GM18867 (cell line): ENCODE measurements around the gene LCA5L.
"Not testable (repeated sequence)": the region's sequence is repeated elsewhere in the genome, so short reads cannot be mapped to it uniquely, and the experiment has no call there.

Source experiments
- ATAC-seq: cut with Tn5 transposase; IDR thresholded peaks from one replicate; pipeline ENCODE4 v1.9.1; 2021; ENCODE audit warnings: mild to moderate bottlenecking, moderate library complexity; ENCODE audit not compliant: unreplicated experiment

Gene LCA5L

DNA sequence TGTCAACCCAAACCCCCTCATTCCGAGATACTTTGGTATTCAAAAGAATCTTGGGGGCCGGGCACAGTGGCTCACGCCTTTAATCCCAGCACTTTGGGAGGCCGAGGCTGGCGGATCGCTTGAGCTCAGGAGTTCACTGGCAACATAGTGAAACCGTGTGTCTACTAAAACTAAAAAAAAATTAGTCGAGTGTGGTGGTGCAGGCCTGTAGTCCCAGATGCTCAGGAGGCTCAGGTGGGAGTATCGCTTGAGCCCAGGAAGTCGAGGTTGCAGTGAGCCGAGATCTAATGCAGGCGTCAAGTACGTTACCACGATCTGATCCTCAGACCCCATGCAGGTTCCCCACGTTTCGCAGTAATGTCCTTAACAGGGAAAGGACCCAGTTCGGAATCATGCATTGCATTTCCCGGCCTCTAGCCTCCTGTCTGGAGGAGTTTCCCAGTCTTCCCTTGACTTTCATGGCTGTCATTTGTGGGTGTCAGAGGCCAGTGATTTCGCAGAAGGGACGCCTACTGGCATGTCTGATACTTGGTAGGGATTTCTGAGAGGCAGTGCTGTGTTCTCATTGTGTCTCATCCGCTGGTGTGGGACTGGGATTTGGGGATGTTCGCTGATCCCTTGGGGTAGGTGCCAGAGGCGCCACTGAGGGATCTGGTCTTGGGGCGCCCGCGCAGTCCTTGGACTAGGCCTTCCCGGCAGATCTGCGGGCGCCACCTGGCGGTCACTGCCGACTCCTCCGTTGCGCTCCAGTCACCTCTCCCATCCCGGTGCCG lies 57.4 kb downstream of the LCA5L start:
- ATAC-seq: peak; percentile 74

DNA sequence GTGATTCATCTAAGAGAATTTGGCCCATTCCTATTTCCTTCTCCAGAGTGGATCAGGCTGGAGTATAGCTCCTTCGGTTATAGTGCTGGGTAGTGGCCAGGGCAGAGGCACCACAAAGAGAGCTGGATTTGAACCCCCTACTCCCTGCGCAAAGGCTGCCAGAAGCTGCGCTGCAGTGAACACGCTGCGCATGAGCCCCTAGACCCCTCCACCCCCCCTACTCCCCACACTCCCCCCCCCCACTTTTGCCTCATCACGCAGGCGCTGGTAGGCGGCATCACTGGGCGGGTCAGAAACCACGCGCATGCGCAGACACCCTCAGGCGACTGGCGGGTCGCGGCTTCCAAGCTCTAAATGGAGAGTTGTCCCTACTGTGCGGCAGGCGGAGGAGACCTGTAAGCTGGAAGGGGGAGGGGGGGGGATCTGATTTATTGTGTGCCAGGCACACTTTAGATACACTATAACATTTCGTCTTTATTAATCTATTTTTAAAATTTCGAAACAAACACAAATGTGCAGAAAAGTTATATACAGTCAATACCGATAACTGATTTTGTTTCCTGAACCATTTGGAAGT lies 58.0 kb downstream of the LCA5L start:
- peak; percentile 44 for ATAC-seq

DNA sequence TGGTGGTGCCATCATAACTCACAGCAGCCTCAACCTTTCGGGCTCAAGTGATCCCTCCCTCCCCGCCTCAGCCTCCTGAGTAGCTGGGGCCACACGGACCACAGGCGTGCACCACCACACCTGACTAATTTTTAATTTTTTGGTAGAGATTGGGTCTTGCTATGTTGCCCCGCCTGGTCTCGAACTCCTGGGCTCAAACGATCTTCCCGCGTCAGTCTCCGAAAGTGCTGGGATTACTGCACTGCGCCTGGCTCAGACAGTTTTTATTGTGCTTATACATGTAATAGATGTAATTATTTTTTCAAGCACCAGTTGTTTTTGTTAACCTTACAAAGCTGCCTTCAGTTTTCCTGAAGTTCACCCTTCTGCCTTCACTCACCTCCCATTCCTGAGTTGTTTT lies 58.7 kb downstream of the LCA5L start:
- ATAC-seq: no peak

DNA sequence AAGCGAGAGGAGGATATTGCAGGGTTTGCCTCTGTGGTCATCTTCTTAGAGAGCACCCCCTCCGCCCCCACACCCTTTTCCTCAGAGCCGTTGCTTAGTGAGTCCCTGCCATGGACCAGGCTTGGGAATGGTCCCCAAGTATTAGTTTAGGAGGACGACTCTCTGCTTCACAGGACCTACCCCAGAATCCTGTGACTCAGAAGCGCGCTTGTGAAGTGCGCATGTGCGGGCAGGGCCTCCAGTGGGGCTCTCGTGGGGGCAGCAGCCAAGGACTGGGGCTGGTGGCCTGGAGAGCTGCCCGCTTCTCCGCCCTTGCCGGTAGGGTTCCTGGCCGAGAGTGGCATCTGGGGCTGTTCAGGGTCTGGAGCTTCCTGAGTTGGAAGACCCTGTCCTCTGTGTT lies 59.4 kb downstream of the LCA5L start:
- no peak for ATAC-seq

DNA sequence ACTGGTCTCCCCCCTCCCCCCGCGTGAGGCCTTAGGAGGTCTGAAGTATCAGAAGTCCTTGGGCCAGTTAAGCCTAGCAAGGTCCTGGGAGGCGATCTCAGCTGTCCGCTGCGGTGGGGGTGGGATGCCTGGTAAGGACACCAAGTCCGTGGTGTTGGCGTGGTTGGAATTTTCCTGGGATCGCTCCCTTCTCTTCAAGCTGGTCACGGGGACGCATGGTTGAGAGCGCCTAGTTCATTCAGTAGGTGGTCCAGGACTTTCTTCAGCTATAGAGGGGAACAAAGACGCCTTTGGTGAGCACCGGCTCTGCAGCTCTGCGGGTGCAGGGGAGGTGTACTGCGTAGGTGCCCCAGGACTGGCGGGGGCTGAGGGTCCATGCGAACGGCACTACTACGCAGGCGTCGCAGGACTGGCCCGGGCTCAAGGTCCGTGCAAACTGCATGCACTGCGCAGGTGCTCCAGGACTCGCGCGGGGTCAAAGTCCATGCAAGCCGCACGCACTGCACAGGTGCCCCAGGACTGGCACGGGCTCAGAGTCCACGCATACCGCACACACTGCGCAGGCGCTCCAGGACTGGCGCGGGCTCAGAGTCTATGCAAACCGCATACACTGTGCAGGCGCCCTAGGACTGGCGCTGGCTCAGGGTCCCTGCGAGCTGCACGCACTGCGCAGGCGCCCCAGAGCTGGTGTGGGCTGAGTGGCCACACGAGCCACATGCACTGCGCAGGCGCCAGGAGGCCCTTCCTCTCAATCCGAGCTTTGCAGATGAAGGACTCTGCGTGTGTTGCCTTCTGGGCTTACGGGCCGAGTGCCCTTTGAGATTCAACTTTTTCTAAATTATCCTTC lies 60.1 kb downstream of the LCA5L start:
- peak; percentile 44 for ATAC-seq

DNA sequence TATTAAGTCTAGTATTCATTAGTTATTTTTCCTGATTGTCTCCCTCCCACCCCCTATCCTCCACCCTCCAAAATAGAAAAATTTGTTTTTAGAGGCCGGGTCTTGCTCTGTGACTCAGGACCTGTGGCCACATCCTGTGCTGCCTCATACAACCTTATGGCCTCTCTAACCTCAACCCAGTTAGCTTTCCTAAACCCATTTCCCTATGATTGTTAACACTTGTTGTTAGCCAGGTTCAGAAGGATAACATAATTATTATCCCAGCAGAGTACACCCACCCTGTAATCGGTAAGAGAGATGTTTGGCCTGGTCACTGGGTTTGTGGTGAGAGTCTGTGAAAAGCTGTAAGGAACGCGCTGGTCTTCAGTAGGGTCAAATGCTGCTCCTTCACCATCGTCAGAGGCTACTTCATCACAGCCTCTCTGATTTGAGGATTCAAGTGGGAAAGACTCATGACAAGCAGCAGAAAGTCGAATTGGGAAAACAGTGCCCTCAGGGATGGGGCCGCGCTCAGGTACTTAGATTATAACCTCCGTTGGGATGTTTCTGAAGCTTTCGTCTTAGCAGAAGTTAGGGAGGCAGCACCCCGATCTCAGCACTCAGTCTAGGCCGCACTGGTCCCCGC lies 60.8 kb downstream of the LCA5L start:
- ATAC-seq: no peak

DNA sequence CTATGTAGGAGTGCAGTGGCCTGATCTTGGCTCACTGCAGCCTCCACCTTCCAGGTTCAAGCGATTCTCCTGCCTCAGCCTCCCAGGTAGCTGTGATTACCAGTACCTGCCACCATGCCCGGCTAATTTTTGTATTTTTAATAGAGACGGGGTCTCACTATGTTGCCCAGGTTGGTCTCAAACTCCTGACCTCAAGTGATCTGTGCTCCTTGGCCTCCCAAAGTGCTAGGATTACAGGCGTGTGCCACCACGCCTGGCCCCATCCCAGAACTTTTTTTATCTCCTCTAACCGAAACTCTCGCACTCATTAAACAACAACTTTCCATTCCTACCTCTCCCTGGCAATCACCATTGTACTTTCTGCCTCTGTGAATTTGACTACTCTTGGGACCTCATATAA lies 63.5 kb downstream of the LCA5L start:
- ATAC-seq: not testable (repeated sequence)

DNA sequence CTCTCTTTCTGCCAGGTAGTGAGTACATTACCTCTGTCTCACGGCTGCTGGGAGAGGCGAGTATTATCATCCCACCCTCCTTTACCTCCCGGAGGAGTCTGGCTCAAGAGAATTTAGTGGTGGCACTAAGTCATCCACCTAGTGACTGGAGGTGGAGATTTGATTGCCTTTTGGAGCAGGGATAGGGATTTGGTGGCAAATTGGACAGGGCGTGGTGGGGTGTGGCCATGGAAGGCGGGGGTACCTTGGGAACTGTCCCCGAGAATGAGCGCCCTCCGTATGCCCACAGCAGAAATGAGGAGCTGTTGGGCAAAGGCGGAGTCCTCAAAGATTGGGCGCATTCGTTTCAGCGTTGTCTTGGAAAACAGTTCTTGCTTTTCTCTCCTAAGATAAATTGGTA lies 64.6 kb downstream of the LCA5L start:
- no peak for ATAC-seq

DNA sequence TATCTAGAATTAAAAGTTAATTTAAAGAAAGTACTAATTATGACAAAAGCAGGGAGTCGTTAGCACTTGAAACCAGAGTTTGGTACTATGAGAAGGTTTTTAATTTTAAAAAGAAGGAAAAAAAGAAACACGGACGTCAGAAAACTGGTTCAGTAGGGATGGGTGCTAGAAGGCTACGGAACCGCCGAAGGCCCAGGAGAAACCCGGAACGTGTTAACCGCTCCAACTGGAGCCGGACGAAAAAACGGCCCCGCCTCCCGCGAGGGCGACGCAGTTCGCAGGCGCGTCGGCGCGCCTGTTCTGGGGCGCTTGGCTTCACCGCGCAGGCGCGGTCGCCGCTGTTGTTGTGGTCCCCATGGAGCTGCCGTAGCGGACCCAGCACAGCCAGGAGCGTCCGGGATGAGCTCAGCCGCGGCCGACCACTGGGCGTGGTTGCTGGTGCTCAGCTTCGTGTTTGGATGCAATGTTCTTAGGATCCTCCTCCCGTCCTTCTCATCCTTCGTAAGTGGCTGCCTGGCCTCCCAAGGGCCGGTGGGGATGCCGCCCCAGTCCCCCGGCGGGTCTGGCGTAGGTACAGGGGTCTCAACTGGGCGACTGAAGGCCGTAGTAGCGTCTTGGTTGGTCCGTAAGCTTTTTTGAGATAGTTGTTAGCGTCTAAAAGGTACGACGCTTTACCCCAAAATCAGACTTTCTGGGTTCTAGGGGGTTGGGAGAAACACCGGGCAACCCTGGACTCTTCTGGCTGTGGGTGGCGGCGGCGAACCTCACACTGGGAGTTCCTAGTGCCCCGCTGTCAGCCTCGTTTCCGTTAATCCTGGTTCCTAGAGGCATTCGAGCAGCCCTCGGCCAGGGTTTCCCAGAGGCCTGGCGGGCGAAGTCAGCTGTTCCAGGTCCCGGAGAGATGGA lies 65.3 kb downstream of the LCA5L start:
- ATAC-seq: peak; percentile 94

DNA sequence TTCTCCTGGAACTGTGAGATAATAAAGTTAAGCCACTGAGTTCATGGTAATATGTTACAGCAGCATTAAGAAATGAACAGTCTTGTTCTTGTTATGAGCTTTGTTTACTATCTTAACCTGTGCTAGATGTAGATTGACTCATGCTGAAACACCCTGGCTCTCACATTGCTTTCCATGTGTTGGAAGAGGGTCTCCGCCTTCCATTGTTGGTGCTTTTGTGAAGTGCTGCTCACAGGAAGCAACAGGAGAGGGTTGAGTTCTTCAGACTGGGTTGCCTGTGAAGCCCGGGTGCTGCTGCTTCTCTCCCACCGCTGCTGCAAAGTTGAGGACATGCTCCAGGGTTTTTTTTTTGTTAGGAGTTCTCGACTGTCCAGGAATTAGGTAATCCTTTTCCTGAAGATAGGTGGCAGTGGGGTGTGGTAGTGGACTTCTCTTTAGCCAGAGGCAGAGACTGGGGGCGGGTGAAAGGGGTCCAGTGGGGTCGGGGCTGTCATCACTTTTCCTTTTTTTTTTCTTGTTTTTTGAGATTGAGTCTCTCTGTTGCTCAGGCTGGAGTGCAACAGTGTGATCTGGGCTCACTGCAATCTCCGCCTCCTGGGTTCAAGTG lies 68.0 kb downstream of the LCA5L start:
- no peak for ATAC-seq

DNA sequence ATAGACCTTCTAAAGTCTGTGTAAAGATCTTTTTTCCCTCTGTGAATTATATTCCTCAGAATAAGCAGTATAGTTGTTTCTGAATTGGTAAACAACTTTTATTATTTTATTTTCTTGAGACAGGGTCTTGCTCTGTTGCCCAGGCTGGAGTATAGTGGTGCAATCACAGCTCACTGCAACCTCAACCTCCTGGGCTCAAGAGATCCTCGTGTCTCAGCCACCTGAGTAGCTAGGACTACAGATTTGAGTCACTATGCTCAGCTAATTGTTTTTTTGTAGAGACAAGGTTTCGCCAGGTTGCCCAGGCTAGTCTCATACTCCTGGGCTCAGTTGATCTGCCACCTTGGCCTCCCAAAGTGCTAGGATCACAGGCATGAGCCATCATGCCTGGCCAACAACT lies 70.1 kb downstream of the LCA5L start:
- no peak for ATAC-seq

DNA sequence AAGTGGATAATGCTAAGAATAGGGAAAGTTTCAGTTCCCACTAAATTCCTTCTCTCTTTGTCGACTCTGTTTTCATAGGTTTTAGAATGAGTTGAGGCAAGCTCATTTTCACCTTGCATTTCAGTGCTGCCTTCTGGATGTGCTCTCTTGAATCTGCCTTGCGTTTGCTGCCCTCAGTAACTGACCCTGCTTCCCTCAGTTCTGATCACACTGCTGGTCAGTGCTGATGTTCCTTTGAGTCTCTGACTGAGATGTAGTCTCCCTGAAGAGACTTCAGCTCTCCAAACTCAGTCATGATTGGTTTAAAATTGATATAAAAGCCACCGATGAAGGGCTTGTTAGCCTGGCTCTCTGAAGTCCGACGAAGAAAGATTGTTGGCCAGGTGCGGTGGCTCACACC lies 71.5 kb downstream of the LCA5L start:
- ATAC-seq: no peak

DNA sequence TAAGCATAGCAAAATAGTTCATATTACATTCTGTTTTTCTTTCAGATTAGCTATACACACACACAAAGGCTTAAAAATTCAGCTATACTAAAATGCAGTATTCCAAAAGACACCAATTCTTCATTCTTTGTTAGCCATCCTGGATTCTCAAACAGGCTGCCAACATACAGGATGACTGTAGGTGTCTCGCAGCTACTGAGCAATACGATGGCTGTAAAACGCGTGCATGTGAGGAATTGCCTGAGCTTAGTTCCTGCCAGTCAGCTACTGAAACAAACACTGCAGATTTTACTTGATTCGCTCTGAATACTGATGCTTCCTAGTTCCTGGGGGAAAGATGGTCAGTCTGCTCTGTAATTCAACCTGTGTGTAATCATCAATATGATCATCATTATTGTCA lies 71.9 kb downstream of the LCA5L start:
- no peak for ATAC-seq

DNA sequence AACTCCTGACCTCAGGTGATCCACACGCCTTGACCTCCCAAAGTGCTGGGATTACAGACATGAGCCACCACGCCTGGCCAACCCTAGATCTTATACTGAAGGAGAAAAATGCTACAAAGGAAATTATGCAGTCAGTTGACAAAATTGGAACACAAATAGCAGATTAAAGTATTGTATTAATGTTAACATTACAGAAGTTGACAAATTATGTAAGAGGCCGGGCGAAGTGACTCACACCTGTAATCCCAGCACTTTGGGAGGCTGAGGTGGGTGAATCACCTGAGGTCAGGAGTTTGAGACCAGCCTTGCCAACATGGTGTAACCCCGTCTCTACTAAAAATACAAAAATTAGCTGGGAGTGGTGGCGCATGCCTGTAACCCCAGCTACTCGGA lies 75.7 kb downstream of the LCA5L start:
- ATAC-seq: not testable (repeated sequence)

DNA sequence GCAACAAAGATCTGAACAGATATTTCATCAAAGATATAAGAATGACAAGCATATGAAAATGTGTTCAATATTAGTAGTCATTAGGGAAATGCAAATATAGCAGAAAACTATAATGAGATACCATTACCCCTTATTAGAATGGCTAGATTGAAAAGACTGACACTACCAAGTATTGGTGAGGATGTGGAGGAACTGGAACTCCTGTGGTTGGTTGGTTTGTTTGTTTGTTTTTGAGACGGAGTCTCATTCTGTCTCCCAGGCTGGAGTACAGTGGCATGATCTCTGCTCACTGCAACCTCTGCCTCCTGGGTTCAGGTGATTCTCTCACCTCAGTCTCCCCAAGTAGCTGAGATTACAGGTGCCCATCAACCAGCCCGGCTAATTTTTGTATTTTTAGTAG lies 77.8 kb downstream of the LCA5L start:
- no peak for ATAC-seq

DNA sequence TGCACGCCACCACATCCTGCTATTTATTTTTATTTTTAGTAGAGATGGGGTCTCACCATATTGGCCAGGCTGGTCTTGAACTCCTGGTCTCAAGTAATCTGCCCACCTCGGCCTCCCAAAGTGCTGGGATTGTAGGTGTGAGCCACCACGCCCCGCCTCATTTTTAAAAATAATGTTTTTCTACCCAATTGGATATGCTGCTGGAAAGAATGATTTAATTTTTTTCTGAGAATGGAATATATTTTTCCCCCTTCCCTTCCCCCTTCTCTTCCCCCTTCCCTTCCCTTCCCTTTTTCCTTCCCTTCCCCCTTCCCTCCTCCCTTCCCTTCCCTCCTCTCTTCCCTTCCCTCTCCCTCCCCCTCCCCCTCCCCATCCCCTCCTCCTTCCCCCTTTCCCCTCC lies 79.0 kb downstream of the LCA5L start:
- no peak for ATAC-seq

DNA sequence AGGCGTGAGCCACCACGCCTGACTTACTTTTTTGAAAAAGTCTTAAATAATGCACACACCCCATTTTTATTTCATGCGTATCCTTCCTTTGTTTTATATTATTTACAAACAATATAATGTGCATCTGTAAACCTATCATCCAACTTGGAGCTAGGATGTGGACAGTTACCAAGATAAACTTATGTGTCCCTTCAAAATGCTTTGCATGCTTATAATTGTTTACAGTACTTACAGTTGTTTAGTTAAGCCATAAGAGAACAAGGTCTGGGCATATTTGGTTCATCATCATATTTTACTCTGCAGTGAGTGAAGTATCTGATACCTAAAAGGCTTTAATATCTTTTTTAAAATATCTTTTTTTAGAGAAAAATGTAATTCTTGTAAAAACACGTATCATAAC lies 80.6 kb downstream of the LCA5L start:
- no peak for ATAC-seq

DNA sequence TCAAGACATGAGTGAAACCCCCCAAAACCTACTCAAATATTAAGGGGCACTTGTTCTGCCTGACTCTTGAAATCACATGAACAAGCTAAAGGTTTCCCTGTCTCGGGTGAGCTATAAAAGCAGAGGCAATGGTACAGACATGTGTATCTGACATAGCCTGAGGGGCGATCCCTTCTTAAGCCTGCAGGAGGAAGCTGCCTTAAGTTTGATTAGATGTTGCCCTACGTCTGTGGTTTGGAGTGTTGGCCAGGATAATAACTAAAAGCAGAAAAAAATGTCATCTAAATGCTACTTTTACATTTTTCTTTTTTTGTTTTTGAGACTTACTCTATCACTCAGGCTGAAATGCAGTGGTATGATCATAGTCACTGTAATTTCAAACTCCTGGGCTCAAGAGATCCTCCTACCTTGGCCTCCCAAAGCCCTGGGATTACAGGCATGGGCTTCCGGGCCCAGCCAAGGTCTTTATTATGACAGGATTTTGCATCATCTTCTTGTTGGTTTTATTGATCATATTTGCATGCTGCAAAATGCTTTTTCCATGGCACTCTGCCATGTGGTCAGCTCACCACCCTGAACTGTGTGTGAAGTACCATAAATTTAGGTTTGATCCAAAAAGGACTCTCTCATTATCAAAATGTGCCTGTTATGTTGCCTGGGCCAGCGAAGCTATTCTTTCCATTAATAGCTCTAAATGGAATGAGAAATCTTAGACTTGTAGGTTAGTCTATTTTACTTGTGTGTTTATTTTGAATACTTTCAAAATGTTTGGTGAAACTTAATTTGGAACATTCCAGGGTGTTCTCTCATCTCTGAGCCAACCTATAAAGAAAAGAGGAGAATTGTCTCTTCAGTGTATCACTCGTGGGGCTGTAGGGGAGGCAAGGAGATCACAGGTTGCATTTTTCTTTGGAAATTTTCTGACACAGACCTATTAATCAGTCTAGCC lies 81.7 kb downstream of the LCA5L start:
- no peak for ATAC-seq

DNA sequence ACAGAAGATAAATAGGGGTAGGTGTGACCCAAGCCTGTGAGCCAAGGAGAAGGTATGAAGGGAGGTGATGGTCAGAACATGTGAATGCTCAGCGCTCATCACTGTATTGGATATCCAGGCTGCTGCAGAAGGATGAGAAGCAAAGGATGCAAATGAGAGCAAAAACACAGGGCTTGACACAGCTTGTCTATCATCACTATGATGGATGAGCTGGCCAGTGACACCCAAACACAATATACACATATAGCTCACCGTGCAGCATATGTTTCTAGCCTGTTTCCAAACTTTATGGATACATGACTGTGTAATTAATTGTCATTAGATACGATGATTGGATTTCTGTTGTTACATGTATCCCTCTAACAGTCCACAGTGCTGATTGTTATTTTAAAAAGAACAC lies 82.8 kb downstream of the LCA5L start:
- no peak for ATAC-seq
